Caco-2 (cell line): Measurements from ENCODE around the gene ATP9A. TPM values are rescaled to one million over a fixed set of nuclear protein-coding genes. Genes with fewer than 3 reads are reported as not detected.
A peak's percentile ranks its signal among the peaks of the same experiment; 100 is the strongest.

Experiments used
- BruUV-seq: library from RNA; stranded (reverse); fragments of 400-500 nt; replicated peaks from 2 replicates; lab custom pipeline; 2021; lab: Mats Ljungman, UMichigan
- CTCF ChIA-PET: fragments of 300-600 bp; sonication (Branson Sonifier 250); formaldehyde crosslinking; loops from one replicate; lab custom pipeline; 2022; ENCODE audit warnings: antibody characterized with exemption; lab: Charles Lee
- POLR2A ChIA-PET: fragments of 300-600 bp; sonication (Branson Sonifier 250); formaldehyde crosslinking; loops from one replicate; lab custom pipeline; 2022; ENCODE audit warnings: antibody characterized with exemption; lab: Charles Lee
- DNase-seq, 2 experiments: peaks; one replicate each; pipeline versions ENCODE4 v3.0.0 to v3.0.0-alpha.2; 2020 to 2022
- H3K27me3 ChIP-seq: replicated peaks from 2 replicates; pipeline ENCODE4 v1.6.0; 2011; ENCODE audit warnings: low read length; ENCODE audit not compliant: control insufficient read depth, insufficient read depth
- H3K36me3 ChIP-seq: 2 replicates; pipeline ENCODE4 v1.5.1; 2011; ENCODE audit warnings: low read length; ENCODE audit not compliant: control insufficient read depth, insufficient read depth
- H3K4me1 ChIP-seq: fragments of 250-450 bp; sonication (Bioruptor Pico); 2 replicates; pipeline ENCODE4 v1.5.1; 2020; ENCODE audit warnings: mild to moderate bottlenecking
- H3K4me3 ChIP-seq: 2 replicates; pipeline ENCODE4 v1.5.1; 2011; ENCODE audit warnings: low read depth, mild to moderate bottlenecking, control low read depth, low read length
- H3K9me3 ChIP-seq: fragments of 250-450 bp; sonication (Bioruptor Pico); 2 replicates; pipeline ENCODE4 v1.5.1; 2020; ENCODE audit warnings: mild to moderate bottlenecking, moderate library complexity
- H3K27ac Mint-ChIP-seq: one replicate; pipeline ENCODE4 v1.8.0; 2022; ENCODE audit warnings: mixed read lengths; ENCODE audit not compliant: unreplicated experiment
- H3K27me3 Mint-ChIP-seq: one replicate; pipeline ENCODE4 v1.8.0; 2022; ENCODE audit warnings: mixed read lengths; ENCODE audit not compliant: insufficient read depth, unreplicated experiment
- H3K36me3 Mint-ChIP-seq: one replicate; pipeline ENCODE4 v1.8.0; 2022; ENCODE audit warnings: mild to moderate bottlenecking, mixed read lengths; ENCODE audit not compliant: insufficient read depth, unreplicated experiment
- H3K4me1 Mint-ChIP-seq: one replicate; pipeline ENCODE4 v1.8.0; 2022; ENCODE audit warnings: low read depth, mixed read lengths; ENCODE audit not compliant: unreplicated experiment
- H3K4me3 Mint-ChIP-seq: one replicate; pipeline ENCODE4 v1.8.0; 2022; ENCODE audit warnings: mild to moderate bottlenecking, moderate library complexity, mixed read lengths; ENCODE audit not compliant: unreplicated experiment
- H3K9me3 Mint-ChIP-seq: one replicate; pipeline ENCODE4 v1.8.0; 2022; ENCODE audit warnings: mixed read lengths; ENCODE audit not compliant: unreplicated experiment
- intact Hi-C: fragments of 100-400 bp; cut with micrococcal nuclease; formaldehyde crosslinking; loops from one replicate; pipeline ENCODE4 v1.10.0; 2022; ENCODE audit not compliant: unreplicated experiment
- total RNA-seq: library from RNA; stranded (reverse); gene quantifications from 2 replicates; pipeline ENCODE4 v1.2.3, GENCODE V29; 2022
- TF ChIP-seq, protein P1 (sequence below), 2 experiments: fragments of 200-600 bp in 1 of 2; IDR thresholded peaks; 1 replicate in 1 of 2; 2 replicates in 1 of 2; pipeline versions ENCODE4 v1.5.1 to v1.8.0; 2011 to 2022; ENCODE audit warnings: antibody characterized with exemption in 1 of 2, control low read depth in 1 of 2, inconsistent platforms in 1 of 2, low read depth in 1 of 2, low read length in 1 of 2, mild to moderate bottlenecking in 1 of 2, moderate library complexity in 1 of 2; ENCODE audit not compliant: insufficient read depth in 1 of 2, severe bottlenecking in 1 of 2, unreplicated experiment in 1 of 2

ATP9A gene
- total RNA-seq, 1 experiment from 2014 or later: 102 TPM

DNA sequence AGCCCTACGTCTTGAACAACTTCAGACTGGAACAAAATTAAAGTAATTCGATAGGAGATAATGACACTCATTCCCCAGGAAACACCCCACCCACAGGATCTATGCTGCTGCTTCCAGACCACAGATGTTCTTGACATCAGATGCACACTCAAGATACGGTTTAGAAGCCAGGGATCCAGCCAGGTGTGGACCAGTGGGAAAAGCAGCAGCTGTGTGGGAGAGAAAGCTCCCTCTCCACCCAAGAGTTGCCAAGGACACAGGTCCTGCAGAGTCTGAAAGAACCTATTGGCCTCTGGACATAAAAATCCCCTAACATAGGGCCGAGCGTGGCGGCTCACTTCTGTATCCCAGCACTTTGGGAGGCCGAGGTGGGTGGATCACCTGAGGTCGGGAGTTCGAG, 133.9 kb downstream of the ATP9A start:
- TF ChIP-seq, protein P1, sequence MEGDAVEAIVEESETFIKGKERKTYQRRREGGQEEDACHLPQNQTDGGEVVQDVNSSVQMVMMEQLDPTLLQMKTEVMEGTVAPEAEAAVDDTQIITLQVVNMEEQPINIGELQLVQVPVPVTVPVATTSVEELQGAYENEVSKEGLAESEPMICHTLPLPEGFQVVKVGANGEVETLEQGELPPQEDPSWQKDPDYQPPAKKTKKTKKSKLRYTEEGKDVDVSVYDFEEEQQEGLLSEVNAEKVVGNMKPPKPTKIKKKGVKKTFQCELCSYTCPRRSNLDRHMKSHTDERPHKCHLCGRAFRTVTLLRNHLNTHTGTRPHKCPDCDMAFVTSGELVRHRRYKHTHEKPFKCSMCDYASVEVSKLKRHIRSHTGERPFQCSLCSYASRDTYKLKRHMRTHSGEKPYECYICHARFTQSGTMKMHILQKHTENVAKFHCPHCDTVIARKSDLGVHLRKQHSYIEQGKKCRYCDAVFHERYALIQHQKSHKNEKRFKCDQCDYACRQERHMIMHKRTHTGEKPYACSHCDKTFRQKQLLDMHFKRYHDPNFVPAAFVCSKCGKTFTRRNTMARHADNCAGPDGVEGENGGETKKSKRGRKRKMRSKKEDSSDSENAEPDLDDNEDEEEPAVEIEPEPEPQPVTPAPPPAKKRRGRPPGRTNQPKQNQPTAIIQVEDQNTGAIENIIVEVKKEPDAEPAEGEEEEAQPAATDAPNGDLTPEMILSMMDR (IDR thresholded peaks at IDR 0.05; ENCODE audit: insufficient read depth in 1 of 2, low read depth in 1 of 2, low read length in 1 of 2, severe bottlenecking in 1 of 2, unreplicated experiment in 1 of 2): no peak
- no peak overlapping the region for H3K4me3 Mint-ChIP-seq
- peaks cover 49% of the 10 kb centered on the region for H3K36me3 Mint-ChIP-seq
- H3K27me3 Mint-ChIP-seq: no peaks in the 10 kb centered on the region
- H3K4me1 Mint-ChIP-seq: peaks cover 13% of the 10 kb centered on the region
- no peaks in the 10 kb centered on the region for H3K27me3 ChIP-seq
- no peaks in the 10 kb centered on the region for H3K9me3 Mint-ChIP-seq
- intact Hi-C loops: no loop called here
- CTCF ChIA-PET: no interaction called here
- H3K27ac Mint-ChIP-seq: no peak overlapping the region
- no peak overlapping the region for H3K4me3 ChIP-seq
- POLR2A ChIA-PET: no interaction called here
- no peaks in the 10 kb centered on the region for H3K9me3 ChIP-seq
- no TSS peak for BruUV-seq
- no peak for DNase-seq
- peaks cover 6% of the 10 kb centered on the region; the same call in 1 of the 2 replicates for H3K4me1 ChIP-seq
- 0 out of 2 replicates have a peak, but pooled peaks cover 3% of the 10 kb centered on the region for H3K36me3 ChIP-seq

- TF ChIP-seq, protein P1 (IDR thresholded peaks at IDR 0.05; ENCODE audit: insufficient read depth in 1 of 2, low read depth in 1 of 2, low read length in 1 of 2, severe bottlenecking in 1 of 2, unreplicated experiment in 1 of 2): no peak
- peaks cover 9% of the 10 kb centered on the region; the same call in 1 of the 2 replicates for H3K4me1 ChIP-seq
- H3K27me3 Mint-ChIP-seq: no peaks in the 10 kb centered on the region
- H3K4me3 Mint-ChIP-seq: no peak overlapping the region
- no peaks in the 10 kb centered on the region for H3K9me3 Mint-ChIP-seq
- DNase-seq: no peak
- intact Hi-C loops: no loop called here
- H3K4me1 Mint-ChIP-seq: peaks cover 10% of the 10 kb centered on the region
- peak overlapping the region; percentile 3 for H3K27ac Mint-ChIP-seq
- 0 out of 2 replicates have a peak, but pooled peaks cover 3% of the 10 kb centered on the region for H3K36me3 ChIP-seq
- ChIA-PET POLR2A (no interaction called here), CTCF (interaction anchor here (0.7 kb wide), 1 partner anchor 313 kb away, joined by 3 read pairs; no protein-coding TSS in a partner anchor)
- H3K27me3 ChIP-seq: no peaks in the 10 kb centered on the region
- H3K9me3 ChIP-seq: no peaks in the 10 kb centered on the region
- no peak overlapping the region for H3K4me3 ChIP-seq
- BruUV-seq: no TSS peak
- peaks cover 44% of the 10 kb centered on the region for H3K36me3 Mint-ChIP-seq
These were observed 134.8 kb downstream of the ATP9A start for GRCh38 chr20:51633430-51633829.

GRCh38 chr20:51631953-51632352, 136.2 kb downstream of the ATP9A start:
- DNase-seq: no peak
- Histone ChIP-seq H3K4me1 (peaks cover 9% of the 10 kb centered on the region; the same call in 1 of the 2 replicates), H3K4me3 (no peak overlapping the region), H3K27me3 (no peaks in the 10 kb centered on the region), H3K36me3 (0 out of 2 replicates have a peak, but pooled peaks cover 1% of the 10 kb centered on the region), H3K9me3 (no peaks in the 10 kb centered on the region)
- H3K4me1 Mint-ChIP-seq: peaks cover 10% of the 10 kb centered on the region
- no peak overlapping the region for H3K27ac Mint-ChIP-seq
- ChIA-PET CTCF (no interaction called here), POLR2A (no interaction called here)
- no peaks in the 10 kb centered on the region for H3K27me3 Mint-ChIP-seq
- TF ChIP-seq, protein P1 (IDR thresholded peaks at IDR 0.05; ENCODE audit: insufficient read depth in 1 of 2, low read depth in 1 of 2, low read length in 1 of 2, severe bottlenecking in 1 of 2, unreplicated experiment in 1 of 2): no peak
- no TSS peak for BruUV-seq
- intact Hi-C loops: no loop called here
- H3K36me3 Mint-ChIP-seq: peaks cover 34% of the 10 kb centered on the region
- H3K9me3 Mint-ChIP-seq: no peaks in the 10 kb centered on the region
- H3K4me3 Mint-ChIP-seq: no peak overlapping the region
